Measurements from ENCODE around the gene ART4.

ART4 gene

GRCh38 chr12:14843425-14843887 is at the start of gene ART4:
Gene ART4 (minus strand): TSS chr12:14843526. CDS start chr12:14843113, 413 bp downstream.
- DNase-seq = no peak

- no peak for DNase-seq
Measured at GRCh38 chr12:14892726-14893505, 49.6 kb upstream of the ART4 start.

GRCh38 chr12:14890701-14891100 is 47.4 kb upstream of the ART4 start:
- DNase-seq = no peak

GRCh38 chr12:14886271-14886670 is 42.9 kb upstream of the ART4 start:
- DNase-seq = no peak

GRCh38 chr12:14885718-14886221 is 42.4 kb upstream of the ART4 start, which contains the start of gene MGP:
Gene MGP (minus strand): TSS chr12:14885854. CDS start chr12:14885791, 63 bp downstream.
- no peak for DNase-seq

- peak; percentile 73 for DNase-seq
Measured at GRCh38 chr12:14884458-14884878, 41.1 kb upstream of the ART4 start.

GRCh38 chr12:14883686-14884085 is 40.4 kb upstream of the ART4 start:
- DNase-seq = no peak

GRCh38 chr12:14880890-14881453 is 37.6 kb upstream of the ART4 start:
- no peak for DNase-seq

GRCh38 chr12:14879222-14879933 is 36.1 kb upstream of the ART4 start:
- no peak for DNase-seq

GRCh38 chr12:14878488-14878887 is 35.2 kb upstream of the ART4 start:
- no peak for DNase-seq

GRCh38 chr12:14876833-14877232 is 33.5 kb upstream of the ART4 start:
- no peak for DNase-seq

GRCh38 chr12:14874882-14875281 is 31.6 kb upstream of the ART4 start:
- no peak for DNase-seq

GRCh38 chr12:14873440-14874185 is 30.3 kb upstream of the ART4 start:
- DNase-seq = no peak

GRCh38 chr12:14871886-14872285 is 28.6 kb upstream of the ART4 start:
- no peak for DNase-seq

GRCh38 chr12:14871247-14871646 is 27.9 kb upstream of the ART4 start:
- no peak for DNase-seq

- no peak for DNase-seq
Measured at GRCh38 chr12:14868916-14869506, 25.7 kb upstream of the ART4 start.

GRCh38 chr12:14860490-14860889 is 17.2 kb upstream of the ART4 start:
- DNase-seq = no peak

- DNase-seq = no peak
Measured at GRCh38 chr12:14858513-14858912, 15.2 kb upstream of the ART4 start.

GRCh38 chr12:14854586-14855183 is 11.4 kb upstream of the ART4 start:
- no peak for DNase-seq

- no peak for DNase-seq
Measured at GRCh38 chr12:14853961-14854360, 10.6 kb upstream of the ART4 start.

- DNase-seq = no peak
Measured at GRCh38 chr12:14852880-14853279, 9.6 kb upstream of the ART4 start.
